Keratinocyte (primary cell): ENCODE data around the gene MRPS27.

Experiments used
- EZH2 ChIP-seq: IDR thresholded peaks from one replicate; pipeline ENCODE4 v1.6.1; 2012; ENCODE audit warnings: inconsistent platforms, mild to moderate bottlenecking, low read length, moderate library complexity
- TF ChIP-seq, protein P1 (sequence below), 3 experiments: IDR thresholded peaks in 1 of 3; conservative IDR thresholded peaks in 1 of 3; optimal IDR thresholded peaks in 1 of 3; 2 replicates in 2 of 3; 3 replicates in 1 of 3; pipeline versions ENCODE3 to v1.5.1; 2011; ENCODE audit warnings: low read length in 3 of 3, mild to moderate bottlenecking in 3 of 3, moderate library complexity in 2 of 3, control low read depth in 1 of 3, inconsistent platforms in 1 of 3; ENCODE audit not compliant: insufficient read depth in 2 of 3; ENCODE audit errors: extremely low read depth in 1 of 3

DNA sequence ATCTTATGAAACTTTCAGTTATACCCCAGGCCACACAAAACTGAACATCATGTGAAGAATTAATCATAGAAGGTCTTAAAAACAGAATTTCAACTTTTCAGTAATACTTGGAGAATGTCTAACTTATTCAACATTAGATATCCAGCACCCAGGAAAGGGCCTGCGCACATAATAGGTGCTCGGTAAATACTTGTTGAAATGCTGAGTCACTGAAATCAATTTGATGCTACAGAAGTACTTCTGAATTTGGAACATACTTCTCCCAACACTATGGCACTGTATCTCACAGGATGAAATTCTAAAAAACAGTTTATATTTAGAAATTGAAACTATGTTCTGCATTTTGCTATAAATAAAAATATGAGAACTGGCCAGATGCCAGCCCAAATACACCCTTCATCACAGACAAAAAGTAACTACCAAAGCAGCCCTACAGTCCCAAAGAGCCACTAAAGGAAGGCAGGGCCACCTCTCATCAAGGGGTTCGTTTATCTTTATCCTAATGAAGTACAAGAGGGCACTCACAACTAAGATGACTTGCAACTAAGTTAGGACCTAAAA is 26.5 kb downstream of the MRPS27 start:
- TF ChIP-seq, protein P1, sequence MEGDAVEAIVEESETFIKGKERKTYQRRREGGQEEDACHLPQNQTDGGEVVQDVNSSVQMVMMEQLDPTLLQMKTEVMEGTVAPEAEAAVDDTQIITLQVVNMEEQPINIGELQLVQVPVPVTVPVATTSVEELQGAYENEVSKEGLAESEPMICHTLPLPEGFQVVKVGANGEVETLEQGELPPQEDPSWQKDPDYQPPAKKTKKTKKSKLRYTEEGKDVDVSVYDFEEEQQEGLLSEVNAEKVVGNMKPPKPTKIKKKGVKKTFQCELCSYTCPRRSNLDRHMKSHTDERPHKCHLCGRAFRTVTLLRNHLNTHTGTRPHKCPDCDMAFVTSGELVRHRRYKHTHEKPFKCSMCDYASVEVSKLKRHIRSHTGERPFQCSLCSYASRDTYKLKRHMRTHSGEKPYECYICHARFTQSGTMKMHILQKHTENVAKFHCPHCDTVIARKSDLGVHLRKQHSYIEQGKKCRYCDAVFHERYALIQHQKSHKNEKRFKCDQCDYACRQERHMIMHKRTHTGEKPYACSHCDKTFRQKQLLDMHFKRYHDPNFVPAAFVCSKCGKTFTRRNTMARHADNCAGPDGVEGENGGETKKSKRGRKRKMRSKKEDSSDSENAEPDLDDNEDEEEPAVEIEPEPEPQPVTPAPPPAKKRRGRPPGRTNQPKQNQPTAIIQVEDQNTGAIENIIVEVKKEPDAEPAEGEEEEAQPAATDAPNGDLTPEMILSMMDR (optimal IDR thresholded peaks at IDR 0.05 in 1 of 3, IDR thresholded peaks at IDR 0.05 in 1 of 3, conservative IDR thresholded peaks at IDR 0.05 in 1 of 3; ENCODE audit: extremely low read depth in 1 of 3, insufficient read depth in 2 of 3, low read length in 3 of 3): no peak
- no peak for TF ChIP-seq EZH2
